Measurements from ENCODE around the gene RAB24.
"Not testable (repeated sequence)": the region's sequence is repeated elsewhere in the genome, so short reads cannot be mapped to it uniquely, and the experiment has no call there.

RAB24 gene

GRCh38 chr5:177303121-177303924, at the start of gene RAB24, which contains the start of gene PRELID1:
TSS of gene RAB24 (minus strand) at chr5:177303719. CDS start at chr5:177303288, 431 bp downstream.
TSS of gene PRELID1 (plus strand) at chr5:177303799. CDS start at chr5:177303986, 187 bp downstream.
- DNase-seq (ENCODE audit: low read depth, low spot score), result no peak

GRCh38 chr5:177353093-177353492, 49.6 kb upstream of the RAB24 start:
- no peak for DNase-seq (ENCODE audit: low read depth, low spot score)

GRCh38 chr5:177351392-177352329, 48.1 kb upstream of the RAB24 start, which contains the start of gene LMAN2:
TSS of gene LMAN2 (minus strand) at chr5:177351668. CDS start at chr5:177351647, 21 bp downstream.
- peak; percentile 93 for DNase-seq (ENCODE audit: low read depth, low spot score)

- no peak for DNase-seq (ENCODE audit: low read depth, low spot score)
Observed at GRCh38 chr5:177350776-177351391, 47.4 kb upstream of the RAB24 start.

- DNase-seq (ENCODE audit: low read depth, low spot score), result no peak
Observed at GRCh38 chr5:177349762-177350161, 46.2 kb upstream of the RAB24 start.

GRCh38 chr5:177349362-177349647, 45.8 kb upstream of the RAB24 start:
- DNase-seq (ENCODE audit: low read depth, low spot score), result no peak

- no peak for DNase-seq (ENCODE audit: low read depth, low spot score)
Observed at GRCh38 chr5:177347699-177348098, 44.2 kb upstream of the RAB24 start.

- DNase-seq (ENCODE audit: low read depth, low spot score), result no peak
Observed at GRCh38 chr5:177346820-177347219, 43.3 kb upstream of the RAB24 start.

GRCh38 chr5:177344891-177345290, 41.4 kb upstream of the RAB24 start:
- DNase-seq (ENCODE audit: low read depth, low spot score), result no peak

GRCh38 chr5:177343777-177344176, 40.3 kb upstream of the RAB24 start:
- no peak for DNase-seq (ENCODE audit: low read depth, low spot score)

- not testable (repeated sequence) for DNase-seq (ENCODE audit: low read depth, low spot score)
Observed at GRCh38 chr5:177343000-177343399, 39.5 kb upstream of the RAB24 start.

GRCh38 chr5:177339107-177339638, 35.7 kb upstream of the RAB24 start:
- no peak for DNase-seq (ENCODE audit: low read depth, low spot score)

- no peak for DNase-seq (ENCODE audit: low read depth, low spot score)
Observed at GRCh38 chr5:177338251-177339106, 35.0 kb upstream of the RAB24 start.

GRCh38 chr5:177336603-177337494, 33.3 kb upstream of the RAB24 start:
- no peak for DNase-seq (ENCODE audit: low read depth, low spot score)

- no peak for DNase-seq (ENCODE audit: low read depth, low spot score)
Observed at GRCh38 chr5:177336112-177336511, 32.6 kb upstream of the RAB24 start.

- DNase-seq (ENCODE audit: low read depth, low spot score), result no peak
Observed at GRCh38 chr5:177335701-177336065, 32.2 kb upstream of the RAB24 start.

GRCh38 chr5:177334781-177335700, 31.5 kb upstream of the RAB24 start:
- DNase-seq (ENCODE audit: low read depth, low spot score), result no peak

GRCh38 chr5:177334155-177334551, 30.6 kb upstream of the RAB24 start:
- no peak for DNase-seq (ENCODE audit: low read depth, low spot score)

Measured in brain pericyte (primary cell).